ENCODE measurements around the gene NDUFS3.

NDUFS3 gene

GRCh38 chr11:47593934-47594855 lies 15.3 kb downstream of the NDUFS3 start, which contains the start of gene C1QTNF4:
Gene C1QTNF4, minus strand, starts transcription at chr11:47594411. Its CDS starts 3,601 bp downstream, at chr11:47590810.
- TF ChIP-seq GATA2 (IDR thresholded peaks at IDR 0.05; ENCODE audit: low read depth, low read length) = no peak
- no peak for TF ChIP-seq GATA3 (IDR thresholded peaks at IDR 0.05; ENCODE audit: low read depth, low read length)

DNA sequence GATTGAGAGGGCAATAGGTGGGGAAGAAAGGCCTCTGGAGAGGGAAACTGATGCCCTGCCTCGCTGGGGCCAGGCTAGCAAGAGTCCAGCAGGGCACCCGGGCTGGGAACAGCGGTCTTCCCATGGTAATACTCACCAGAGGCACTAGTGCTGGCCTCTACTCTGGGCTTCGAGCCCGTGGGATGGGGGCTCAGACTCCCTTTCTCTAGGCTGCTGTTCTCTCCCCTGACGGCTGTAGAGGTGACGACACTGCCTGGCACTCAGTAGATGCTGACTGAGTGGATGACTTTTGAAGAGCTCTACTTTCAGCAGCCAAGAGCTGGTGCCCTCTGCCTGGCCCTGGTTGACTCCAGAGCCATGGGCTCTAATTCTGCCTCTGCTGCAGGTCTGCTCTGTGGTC lies 16.2 kb downstream of the NDUFS3 start:
- TF ChIP-seq GATA3 (IDR thresholded peaks at IDR 0.05; ENCODE audit: low read depth, low read length) (no peak), GATA2 (IDR thresholded peaks at IDR 0.05; ENCODE audit: low read depth, low read length) (no peak)

DNA sequence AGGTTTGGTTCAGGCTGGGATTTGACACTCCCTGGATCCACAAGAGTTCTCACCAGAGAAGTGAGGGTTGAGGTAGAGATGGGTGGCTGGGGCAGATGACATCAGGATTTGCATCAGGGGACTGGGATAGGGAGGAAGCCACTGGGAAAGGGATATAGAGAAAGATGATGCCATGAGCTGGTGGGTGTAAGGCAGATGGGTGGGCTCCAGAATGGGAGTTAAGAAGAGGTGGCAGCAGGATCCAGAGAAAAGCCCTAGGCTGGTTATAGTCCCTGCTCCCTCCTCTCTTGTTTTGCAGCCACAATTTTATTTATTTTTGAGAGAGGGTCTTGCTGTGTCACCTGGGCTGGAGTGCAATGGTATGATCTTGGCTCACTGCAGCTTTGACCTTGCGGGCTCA lies 17.1 kb downstream of the NDUFS3 start:
- TF ChIP-seq GATA3 (IDR thresholded peaks at IDR 0.05; ENCODE audit: low read depth, low read length) = no peak
- TF ChIP-seq GATA2 (IDR thresholded peaks at IDR 0.05; ENCODE audit: low read depth, low read length) = no peak

- no peak for TF ChIP-seq GATA3 (IDR thresholded peaks at IDR 0.05; ENCODE audit: low read depth, low read length)
- TF ChIP-seq GATA2 (IDR thresholded peaks at IDR 0.05; ENCODE audit: low read depth, low read length) = no peak
These were observed 21.0 kb downstream of the NDUFS3 start for GRCh38 chr11:47599902-47600301.

- no peak for TF ChIP-seq GATA3 (IDR thresholded peaks at IDR 0.05; ENCODE audit: low read depth, low read length)
- no peak for TF ChIP-seq GATA2 (IDR thresholded peaks at IDR 0.05; ENCODE audit: low read depth, low read length)
These were observed 24.4 kb downstream of the NDUFS3 start for GRCh38 chr11:47603295-47603694.

- TF ChIP-seq GATA3 (IDR thresholded peaks at IDR 0.05; ENCODE audit: low read depth, low read length) = no peak
- TF ChIP-seq GATA2 (IDR thresholded peaks at IDR 0.05; ENCODE audit: low read depth, low read length) = no peak
These were observed 27.0 kb downstream of the NDUFS3 start for GRCh38 chr11:47605921-47606320.

- TF ChIP-seq GATA3 (IDR thresholded peaks at IDR 0.05; ENCODE audit: low read depth, low read length) (no peak), GATA2 (IDR thresholded peaks at IDR 0.05; ENCODE audit: low read depth, low read length) (no peak)
These were observed 27.9 kb downstream of the NDUFS3 start for GRCh38 chr11:47606731-47607130.

DNA sequence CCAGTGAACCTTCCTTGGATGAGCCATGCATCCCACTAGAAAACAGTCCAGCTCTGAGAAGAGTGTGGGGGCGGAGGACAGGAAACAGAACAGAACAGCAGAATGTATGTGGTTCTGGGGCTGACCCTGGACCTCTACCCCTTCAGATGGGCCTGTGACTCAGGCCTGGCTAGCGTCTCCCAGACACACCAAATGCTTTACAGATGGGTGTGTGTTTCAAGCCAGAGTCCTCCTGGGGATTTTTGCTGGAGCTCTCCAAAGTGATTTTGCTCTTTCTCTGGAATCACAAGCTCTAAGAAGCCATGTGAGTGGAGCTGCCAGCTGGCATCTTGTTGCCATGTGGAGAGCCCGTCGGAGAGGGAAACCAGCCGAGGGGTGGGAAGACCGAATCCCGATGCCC lies 28.5 kb downstream of the NDUFS3 start:
- TF ChIP-seq GATA2 (IDR thresholded peaks at IDR 0.05; ENCODE audit: low read depth, low read length) (no peak), GATA3 (IDR thresholded peaks at IDR 0.05; ENCODE audit: low read depth, low read length) (no peak)

GRCh38 chr11:47609675-47610074 lies 30.8 kb downstream of the NDUFS3 start:
- TF ChIP-seq GATA2 (IDR thresholded peaks at IDR 0.05; ENCODE audit: low read depth, low read length) (no peak), GATA3 (IDR thresholded peaks at IDR 0.05; ENCODE audit: low read depth, low read length) (no peak)

DNA sequence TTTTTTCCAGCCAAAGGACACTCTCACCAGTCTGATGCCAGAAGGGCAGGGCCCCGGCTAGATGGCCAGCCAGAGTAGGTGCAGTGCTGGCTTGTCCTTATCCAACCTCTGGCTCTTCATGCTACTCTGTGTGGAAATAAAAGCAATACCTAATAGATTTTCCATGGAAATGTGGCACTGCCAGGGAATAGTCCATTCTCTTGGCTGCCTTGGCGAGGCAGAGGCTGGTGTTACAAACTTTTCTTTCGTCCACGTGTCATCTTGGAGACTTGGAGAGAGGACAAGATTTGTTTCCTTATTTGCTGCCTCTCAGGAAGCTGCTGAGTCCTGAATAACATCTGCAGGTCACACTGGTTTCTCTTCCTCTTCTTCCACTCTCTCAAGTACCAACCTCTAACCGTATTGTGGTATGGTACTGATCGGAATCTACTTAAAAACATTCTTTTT lies 32.5 kb downstream of the NDUFS3 start:
- TF ChIP-seq GATA2 (IDR thresholded peaks at IDR 0.05; ENCODE audit: low read depth, low read length) = no peak
- no peak for TF ChIP-seq GATA3 (IDR thresholded peaks at IDR 0.05; ENCODE audit: low read depth, low read length)

GRCh38 chr11:47615249-47615648 lies 36.4 kb downstream of the NDUFS3 start:
- TF ChIP-seq GATA2 (IDR thresholded peaks at IDR 0.05; ENCODE audit: low read depth, low read length) = no peak
- no peak for TF ChIP-seq GATA3 (IDR thresholded peaks at IDR 0.05; ENCODE audit: low read depth, low read length)

- TF ChIP-seq GATA3 (IDR thresholded peaks at IDR 0.05; ENCODE audit: low read depth, low read length) (no peak), GATA2 (IDR thresholded peaks at IDR 0.05; ENCODE audit: low read depth, low read length) (no peak)
These were observed 38.0 kb downstream of the NDUFS3 start for GRCh38 chr11:47616726-47617416.

DNA sequence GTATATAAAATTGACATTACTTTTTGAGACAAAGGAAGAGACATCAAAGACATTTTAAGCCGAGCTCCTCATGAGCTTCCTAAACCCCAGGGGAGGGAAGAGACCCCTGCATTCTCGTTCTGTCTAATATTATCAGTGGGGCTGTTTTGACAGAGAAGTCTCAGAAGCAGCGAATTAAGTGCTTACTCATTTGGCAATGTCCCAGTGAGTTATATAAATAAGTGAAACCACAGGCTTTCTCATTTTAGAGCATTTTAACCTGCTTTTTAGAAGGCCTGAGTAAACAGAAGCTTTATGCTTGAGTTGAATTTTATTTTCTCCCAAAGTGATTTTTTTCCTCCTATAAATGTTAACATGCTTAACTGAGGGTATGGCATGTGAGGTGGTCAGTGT lies 38.5 kb downstream of the NDUFS3 start:
- TF ChIP-seq GATA2 (IDR thresholded peaks at IDR 0.05; ENCODE audit: low read depth, low read length) (no peak), GATA3 (IDR thresholded peaks at IDR 0.05; ENCODE audit: low read depth, low read length) (no peak)

DNA sequence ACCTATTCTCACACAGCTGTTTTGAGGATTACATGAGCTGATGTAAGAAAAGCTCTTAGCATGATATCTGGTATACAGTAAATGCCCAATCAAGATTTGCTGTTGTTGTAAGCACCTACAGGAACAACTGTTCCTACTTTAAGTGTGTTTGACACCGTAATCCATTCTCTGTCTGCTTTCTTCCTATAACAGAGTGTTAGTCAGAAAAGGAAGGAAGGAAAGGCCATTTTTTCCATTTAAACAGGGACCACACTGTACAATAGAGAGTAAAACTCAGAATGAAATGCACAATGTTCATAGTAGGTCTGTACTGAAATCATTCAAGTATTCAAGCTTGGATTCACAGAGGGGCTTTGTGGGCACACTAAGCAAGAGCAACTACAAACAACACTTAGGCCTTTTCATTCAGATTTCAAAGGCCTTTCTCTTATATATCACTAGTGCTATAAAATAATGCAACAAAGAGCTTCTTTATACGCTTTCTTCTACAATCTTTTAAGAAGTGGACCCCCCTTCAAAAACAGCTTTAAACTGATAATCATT lies 42.0 kb downstream of the NDUFS3 start:
- no peak for TF ChIP-seq GATA3 (IDR thresholded peaks at IDR 0.05; ENCODE audit: low read depth, low read length)
- TF ChIP-seq GATA2 (IDR thresholded peaks at IDR 0.05; ENCODE audit: low read depth, low read length) = no peak

Data from SH-SY5Y (cell line).